WTC11 (cell line): ENCODE measurements around the gene SHC3.

Source experiments
- CBFB ChIP-seq: sonication (generic); formaldehyde crosslinking; IDR thresholded peaks from 2 replicates; pipeline ENCODE4 v1.8.1; 2022; ENCODE audit warnings: mild to moderate bottlenecking, low read depth, missing genetic modification reagents
- NFE2L1 ChIP-seq: sonication (generic); formaldehyde crosslinking; IDR thresholded peaks from 2 replicates; pipeline ENCODE4 v1.8.1; 2023; ENCODE audit warnings: missing genetic modification reagents
- ZNF121 ChIP-seq: sonication (generic); formaldehyde crosslinking; IDR thresholded peaks from 2 replicates; pipeline ENCODE4 v1.8.0; 2023; ENCODE audit warnings: missing genetic modification reagents
- TF ChIP-seq, protein P1 (sequence below): fragments of 200-600 bp; IDR thresholded peaks from 2 replicates; pipeline ENCODE4 v1.8.0; 2022; ENCODE audit warnings: antibody characterized with exemption
- TF ChIP-seq, protein P2 (sequence below): sonication (generic); formaldehyde crosslinking; IDR thresholded peaks from 2 replicates; pipeline ENCODE4 v1.8.0; 2022; ENCODE audit warnings: mild to moderate bottlenecking, missing genetic modification reagents
- TF ChIP-seq, protein P3 (sequence below): sonication (generic); formaldehyde crosslinking; IDR thresholded peaks from 2 replicates; pipeline ENCODE4 v1.8.1; 2022; ENCODE audit warnings: low read depth, mild to moderate bottlenecking, moderate library complexity, missing genetic modification reagents, borderline replicate concordance
- TF ChIP-seq, protein P4 (sequence below): fragments of 250-450 bp; sonication (Bioruptor Pico); IDR thresholded peaks from 2 replicates; pipeline ENCODE4 v1.9.0; 2021; ENCODE audit warnings: mild to moderate bottlenecking
- TF ChIP-seq, protein P5 (sequence below): sonication (generic); formaldehyde crosslinking; IDR thresholded peaks from 2 replicates; pipeline ENCODE4 v1.8.0; 2023; ENCODE audit warnings: mild to moderate bottlenecking, missing genetic modification reagents

DNA sequence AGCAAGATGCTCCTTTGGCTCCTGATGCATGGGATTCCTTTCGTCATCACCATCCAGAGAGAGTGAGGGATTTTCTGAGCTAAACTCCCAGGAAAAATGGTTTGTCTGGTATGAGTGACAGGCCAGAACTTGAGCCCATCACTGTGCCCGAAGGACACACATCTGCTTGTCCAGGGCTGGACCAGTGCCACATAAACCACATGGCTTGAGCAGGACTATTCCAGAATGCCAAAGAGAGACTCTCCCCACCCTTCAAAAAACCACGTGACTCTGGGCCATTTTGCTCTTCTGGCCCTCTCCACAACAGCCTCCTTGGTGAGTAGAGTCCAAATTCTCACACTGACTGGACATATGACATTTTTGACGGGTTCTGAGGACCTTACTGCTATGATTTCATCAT lies 46.4 kb upstream of the SHC3 start:
- TF ChIP-seq, protein P1, sequence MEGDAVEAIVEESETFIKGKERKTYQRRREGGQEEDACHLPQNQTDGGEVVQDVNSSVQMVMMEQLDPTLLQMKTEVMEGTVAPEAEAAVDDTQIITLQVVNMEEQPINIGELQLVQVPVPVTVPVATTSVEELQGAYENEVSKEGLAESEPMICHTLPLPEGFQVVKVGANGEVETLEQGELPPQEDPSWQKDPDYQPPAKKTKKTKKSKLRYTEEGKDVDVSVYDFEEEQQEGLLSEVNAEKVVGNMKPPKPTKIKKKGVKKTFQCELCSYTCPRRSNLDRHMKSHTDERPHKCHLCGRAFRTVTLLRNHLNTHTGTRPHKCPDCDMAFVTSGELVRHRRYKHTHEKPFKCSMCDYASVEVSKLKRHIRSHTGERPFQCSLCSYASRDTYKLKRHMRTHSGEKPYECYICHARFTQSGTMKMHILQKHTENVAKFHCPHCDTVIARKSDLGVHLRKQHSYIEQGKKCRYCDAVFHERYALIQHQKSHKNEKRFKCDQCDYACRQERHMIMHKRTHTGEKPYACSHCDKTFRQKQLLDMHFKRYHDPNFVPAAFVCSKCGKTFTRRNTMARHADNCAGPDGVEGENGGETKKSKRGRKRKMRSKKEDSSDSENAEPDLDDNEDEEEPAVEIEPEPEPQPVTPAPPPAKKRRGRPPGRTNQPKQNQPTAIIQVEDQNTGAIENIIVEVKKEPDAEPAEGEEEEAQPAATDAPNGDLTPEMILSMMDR: no peak
- TF ChIP-seq, protein P2, sequence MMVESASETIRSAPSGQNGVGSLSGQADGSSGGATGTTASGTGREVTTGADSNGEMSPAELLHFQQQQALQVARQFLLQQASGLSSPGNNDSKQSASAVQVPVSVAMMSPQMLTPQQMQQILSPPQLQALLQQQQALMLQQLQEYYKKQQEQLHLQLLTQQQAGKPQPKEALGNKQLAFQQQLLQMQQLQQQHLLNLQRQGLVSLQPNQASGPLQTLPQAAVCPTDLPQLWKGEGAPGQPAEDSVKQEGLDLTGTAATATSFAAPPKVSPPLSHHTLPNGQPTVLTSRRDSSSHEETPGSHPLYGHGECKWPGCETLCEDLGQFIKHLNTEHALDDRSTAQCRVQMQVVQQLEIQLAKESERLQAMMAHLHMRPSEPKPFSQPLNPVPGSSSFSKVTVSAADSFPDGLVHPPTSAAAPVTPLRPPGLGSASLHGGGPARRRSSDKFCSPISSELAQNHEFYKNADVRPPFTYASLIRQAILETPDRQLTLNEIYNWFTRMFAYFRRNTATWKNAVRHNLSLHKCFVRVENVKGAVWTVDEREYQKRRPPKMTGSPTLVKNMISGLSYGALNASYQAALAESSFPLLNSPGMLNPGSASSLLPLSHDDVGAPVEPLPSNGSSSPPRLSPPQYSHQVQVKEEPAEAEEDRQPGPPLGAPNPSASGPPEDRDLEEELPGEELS (CRISPR knock-in tag): no peak
- TF ChIP-seq, protein P3, sequence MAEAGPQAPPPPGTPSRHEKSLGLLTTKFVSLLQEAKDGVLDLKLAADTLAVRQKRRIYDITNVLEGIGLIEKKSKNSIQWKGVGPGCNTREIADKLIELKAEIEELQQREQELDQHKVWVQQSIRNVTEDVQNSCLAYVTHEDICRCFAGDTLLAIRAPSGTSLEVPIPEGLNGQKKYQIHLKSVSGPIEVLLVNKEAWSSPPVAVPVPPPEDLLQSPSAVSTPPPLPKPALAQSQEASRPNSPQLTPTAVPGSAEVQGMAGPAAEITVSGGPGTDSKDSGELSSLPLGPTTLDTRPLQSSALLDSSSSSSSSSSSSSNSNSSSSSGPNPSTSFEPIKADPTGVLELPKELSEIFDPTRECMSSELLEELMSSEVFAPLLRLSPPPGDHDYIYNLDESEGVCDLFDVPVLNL (CRISPR knock-in tag): no peak
- TF ChIP-seq ZNF121 (CRISPR knock-in tag): no peak
- no peak for TF ChIP-seq NFE2L1 (CRISPR knock-in tag)
- TF ChIP-seq CBFB (CRISPR knock-in tag): no peak
- TF ChIP-seq, protein P4, sequence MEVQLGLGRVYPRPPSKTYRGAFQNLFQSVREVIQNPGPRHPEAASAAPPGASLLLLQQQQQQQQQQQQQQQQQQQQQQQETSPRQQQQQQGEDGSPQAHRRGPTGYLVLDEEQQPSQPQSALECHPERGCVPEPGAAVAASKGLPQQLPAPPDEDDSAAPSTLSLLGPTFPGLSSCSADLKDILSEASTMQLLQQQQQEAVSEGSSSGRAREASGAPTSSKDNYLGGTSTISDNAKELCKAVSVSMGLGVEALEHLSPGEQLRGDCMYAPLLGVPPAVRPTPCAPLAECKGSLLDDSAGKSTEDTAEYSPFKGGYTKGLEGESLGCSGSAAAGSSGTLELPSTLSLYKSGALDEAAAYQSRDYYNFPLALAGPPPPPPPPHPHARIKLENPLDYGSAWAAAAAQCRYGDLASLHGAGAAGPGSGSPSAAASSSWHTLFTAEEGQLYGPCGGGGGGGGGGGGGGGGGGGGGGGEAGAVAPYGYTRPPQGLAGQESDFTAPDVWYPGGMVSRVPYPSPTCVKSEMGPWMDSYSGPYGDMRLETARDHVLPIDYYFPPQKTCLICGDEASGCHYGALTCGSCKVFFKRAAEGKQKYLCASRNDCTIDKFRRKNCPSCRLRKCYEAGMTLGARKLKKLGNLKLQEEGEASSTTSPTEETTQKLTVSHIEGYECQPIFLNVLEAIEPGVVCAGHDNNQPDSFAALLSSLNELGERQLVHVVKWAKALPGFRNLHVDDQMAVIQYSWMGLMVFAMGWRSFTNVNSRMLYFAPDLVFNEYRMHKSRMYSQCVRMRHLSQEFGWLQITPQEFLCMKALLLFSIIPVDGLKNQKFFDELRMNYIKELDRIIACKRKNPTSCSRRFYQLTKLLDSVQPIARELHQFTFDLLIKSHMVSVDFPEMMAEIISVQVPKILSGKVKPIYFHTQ: no peak
- TF ChIP-seq, protein P5, sequence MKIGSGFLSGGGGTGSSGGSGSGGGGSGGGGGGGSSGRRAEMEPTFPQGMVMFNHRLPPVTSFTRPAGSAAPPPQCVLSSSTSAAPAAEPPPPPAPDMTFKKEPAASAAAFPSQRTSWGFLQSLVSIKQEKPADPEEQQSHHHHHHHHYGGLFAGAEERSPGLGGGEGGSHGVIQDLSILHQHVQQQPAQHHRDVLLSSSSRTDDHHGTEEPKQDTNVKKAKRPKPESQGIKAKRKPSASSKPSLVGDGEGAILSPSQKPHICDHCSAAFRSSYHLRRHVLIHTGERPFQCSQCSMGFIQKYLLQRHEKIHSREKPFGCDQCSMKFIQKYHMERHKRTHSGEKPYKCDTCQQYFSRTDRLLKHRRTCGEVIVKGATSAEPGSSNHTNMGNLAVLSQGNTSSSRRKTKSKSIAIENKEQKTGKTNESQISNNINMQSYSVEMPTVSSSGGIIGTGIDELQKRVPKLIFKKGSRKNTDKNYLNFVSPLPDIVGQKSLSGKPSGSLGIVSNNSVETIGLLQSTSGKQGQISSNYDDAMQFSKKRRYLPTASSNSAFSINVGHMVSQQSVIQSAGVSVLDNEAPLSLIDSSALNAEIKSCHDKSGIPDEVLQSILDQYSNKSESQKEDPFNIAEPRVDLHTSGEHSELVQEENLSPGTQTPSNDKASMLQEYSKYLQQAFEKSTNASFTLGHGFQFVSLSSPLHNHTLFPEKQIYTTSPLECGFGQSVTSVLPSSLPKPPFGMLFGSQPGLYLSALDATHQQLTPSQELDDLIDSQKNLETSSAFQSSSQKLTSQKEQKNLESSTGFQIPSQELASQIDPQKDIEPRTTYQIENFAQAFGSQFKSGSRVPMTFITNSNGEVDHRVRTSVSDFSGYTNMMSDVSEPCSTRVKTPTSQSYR (CRISPR knock-in tag): no peak
